Stimulated activated CD8-positive, alpha-beta memory T cell treated with anti-CD3 and anti-CD28 coated beads, Interleukin-15, amount 100 ng/mL, for 4 hours (primary cell): Measurements from ENCODE around the gene BMP4.
"Not testable (repeated sequence)": the region's sequence is repeated elsewhere in the genome, so short reads cannot be mapped to it uniquely, and the experiment has no call there.

Experiments used
- DNase-seq, 2 donors: peaks; one replicate each; pipeline ENCODE4 v3.0.0-alpha.2; 2020; ENCODE audit warnings: low read depth in 2 of 2

Gene BMP4

DNA sequence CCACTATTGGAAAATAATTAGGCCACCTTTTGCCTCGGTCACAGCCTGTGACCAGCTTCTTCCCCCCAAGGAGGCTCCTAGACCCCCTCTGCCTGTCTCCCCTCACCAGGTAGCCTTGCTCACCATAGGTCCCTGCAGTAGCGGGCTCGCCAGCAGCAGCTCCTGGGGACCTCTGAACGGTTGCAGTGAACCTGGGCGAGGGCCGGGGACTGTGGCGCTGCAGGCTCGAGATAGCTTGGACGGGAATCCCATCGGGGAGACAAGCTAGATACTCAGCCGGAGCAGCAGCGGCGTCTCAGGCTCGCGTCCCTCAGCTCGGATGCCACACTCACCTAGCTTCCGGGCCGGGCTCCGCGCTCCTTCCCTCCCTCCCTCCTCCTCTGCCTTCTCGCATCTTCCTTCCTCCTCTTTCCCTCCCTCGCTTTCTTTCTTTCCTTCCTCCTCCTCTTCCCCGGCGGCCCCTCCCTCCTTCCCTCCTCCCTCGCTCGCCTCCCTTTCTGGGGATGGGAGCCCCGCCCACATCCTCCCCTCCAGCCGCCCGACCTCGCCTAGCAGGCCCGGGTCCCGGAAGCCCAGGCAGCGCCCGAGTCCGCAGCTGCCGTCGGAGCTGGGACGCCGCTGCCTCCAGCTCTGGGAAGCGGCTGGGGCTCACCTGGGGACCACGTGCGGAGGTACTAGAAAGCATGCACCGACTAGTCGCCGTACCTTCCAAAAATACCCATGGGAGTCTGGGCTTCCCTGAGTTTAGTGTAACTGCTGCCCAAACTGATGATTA, at the start of gene BMP4:
Gene BMP4 (minus strand): TSS at position 399 of the 775 bp plus-strand sequence. CDS start 4,603 bp downstream, outside the sequence.
- DNase-seq = no peak

DNA sequence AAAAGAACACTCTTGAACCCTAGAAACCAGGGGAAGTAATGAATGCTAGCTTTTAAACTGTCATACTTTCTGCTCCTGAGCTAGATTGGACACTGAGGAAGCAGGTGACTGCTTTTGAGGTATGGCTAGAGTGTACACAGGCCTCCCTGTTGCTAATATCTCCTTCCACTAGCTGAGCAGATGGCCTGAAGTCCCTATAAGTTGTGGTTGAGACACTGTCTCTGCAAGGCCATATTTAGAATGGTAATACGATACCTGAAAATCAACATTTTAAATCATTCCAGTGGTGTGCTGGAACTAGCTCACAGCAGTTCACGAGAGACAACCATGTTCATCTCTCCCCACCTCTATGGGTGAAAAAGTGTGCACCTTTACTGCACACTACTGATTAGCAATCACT, 46.4 kb upstream of the BMP4 start:
- DNase-seq = no peak

DNA sequence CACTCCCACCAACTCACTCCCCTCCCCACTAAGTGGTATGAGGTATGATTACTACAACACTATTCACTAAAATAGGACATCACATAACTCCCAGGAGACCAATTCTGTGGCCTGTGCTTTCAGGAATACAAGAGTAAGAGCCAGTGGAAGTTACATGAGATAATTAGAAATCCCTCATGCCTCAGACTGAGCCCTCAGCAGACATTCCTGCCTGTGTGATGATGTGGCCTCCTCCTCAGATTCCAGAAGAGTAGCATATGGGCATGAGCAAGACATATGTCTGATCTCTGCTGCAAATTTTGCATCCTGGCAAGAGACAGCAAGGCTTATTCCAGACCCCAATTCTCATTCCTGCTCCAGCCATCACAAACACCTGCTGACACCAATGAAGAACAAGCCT, 46.0 kb upstream of the BMP4 start:
- DNase-seq = no peak

- DNase-seq = no peak
Observed at GRCh38 chr14:54001189-54001878, 44.7 kb upstream of the BMP4 start.

DNA sequence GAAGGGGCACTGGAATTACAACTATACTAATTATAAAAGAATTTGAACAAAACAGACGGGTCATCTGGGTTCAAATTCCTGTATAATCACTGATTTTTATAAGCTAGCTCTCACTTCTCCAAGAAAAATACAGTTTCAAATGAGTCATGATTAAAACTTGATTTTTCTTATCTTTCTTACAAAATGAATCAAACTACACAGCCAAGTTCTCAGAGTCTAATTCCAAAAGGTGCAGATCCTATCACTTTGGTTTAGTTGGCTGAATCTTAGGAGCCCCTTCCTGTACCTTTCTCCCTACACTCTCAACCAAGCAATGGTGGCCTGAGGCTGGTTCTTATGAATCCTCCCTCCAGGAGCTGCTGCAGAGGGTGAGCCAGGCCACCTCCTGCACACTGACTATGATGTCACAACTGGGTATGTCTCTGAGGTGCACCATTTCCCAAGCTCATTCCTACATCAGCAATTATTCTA, 43.8 kb upstream of the BMP4 start:
- no peak for DNase-seq

DNA sequence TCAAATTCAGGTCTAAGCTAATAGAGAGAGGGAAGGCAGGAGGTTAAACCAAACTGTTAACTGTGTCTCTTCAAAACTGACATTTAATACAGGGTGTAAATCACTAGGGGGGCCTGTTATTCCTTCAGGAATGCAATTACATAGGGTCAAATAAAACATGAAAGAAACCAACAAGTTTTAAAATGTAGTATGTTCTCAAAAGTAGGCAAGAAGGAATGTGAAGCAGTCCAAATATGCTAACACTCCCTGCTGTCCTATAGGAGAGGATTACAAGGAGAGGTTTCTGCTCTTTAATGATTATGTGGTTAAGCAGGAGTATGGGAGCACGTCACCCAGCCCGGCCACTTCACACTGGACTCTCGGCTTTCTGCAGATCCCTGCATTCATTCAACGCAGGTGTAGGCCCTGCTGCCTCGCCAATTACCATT, 42.5 kb upstream of the BMP4 start:
- DNase-seq = no peak

DNA sequence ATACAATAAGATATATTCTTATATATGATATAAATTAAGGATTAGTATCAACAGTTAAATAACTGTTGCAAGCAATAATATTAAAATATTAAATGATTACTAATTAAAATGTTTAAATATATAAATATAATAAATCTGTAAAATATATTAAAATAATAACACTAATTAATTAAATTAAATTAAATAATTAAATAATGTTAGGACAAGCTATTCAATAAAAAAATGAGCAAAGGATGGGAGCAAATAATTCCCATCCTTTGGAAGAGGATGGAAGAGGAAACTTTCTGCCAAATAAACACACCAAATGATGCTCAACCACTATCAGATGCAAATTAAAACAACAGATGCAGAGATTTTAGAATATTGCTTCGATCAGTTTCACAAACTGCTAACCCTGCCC, 39.4 kb upstream of the BMP4 start:
- DNase-seq = no peak

DNA sequence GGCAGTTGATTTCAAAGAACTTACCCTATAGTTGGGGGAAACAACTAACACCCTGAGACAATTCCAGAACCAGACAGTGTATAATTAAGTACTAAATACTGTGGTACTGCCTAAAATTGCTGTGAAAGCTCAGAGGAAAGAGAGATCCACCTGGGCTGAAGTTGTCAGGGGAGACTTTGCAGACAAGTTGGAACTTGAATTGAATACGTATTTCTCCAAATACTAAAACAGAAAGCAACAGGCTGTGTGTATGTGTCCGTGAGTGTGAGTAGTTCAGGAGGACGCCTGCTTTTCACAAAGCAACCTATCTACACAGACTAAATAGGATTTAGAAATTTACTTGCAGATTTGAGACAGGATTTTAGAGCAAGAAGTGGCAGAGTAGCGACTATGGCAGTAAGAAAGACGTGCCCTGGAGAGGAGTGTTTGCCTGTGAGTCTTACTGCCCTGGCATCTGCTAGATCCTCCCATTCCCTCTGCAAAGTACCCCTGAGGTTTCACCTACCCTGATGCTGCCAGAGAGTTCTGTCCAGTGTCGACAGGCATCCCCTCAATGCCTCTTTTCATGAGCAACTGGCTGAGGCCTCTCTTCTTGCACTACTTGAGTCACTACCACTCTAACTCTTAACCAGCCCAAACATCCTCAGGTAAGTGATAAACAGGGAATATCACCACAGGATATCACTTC, 37.4 kb upstream of the BMP4 start:
- no peak for DNase-seq

GRCh38 chr14:53990978-53991377, 34.4 kb upstream of the BMP4 start:
- no peak for DNase-seq

DNA sequence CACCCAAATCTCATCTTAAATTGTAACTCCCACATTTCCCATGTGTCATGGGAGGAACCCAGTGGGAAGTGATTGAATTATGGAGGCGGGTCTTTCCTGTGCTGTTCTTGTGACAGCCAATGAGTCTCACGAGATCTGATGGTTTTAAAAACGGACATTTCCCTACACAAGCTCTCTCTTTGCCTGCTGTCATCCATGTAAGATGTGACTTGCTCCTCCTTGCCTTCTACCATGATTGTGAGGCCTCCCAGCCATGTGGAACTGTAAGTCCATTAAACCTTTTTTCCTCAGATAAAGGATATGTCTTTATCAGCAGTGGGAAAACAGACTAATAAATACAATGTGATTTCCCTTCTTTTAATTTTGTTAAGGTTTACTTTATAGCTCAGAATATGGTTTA, 30.1 kb upstream of the BMP4 start:
- not testable (repeated sequence) for DNase-seq

- not testable (repeated sequence) for DNase-seq
Observed at GRCh38 chr14:53984958-53985357, 28.3 kb upstream of the BMP4 start.

- no peak for DNase-seq
Observed at GRCh38 chr14:53983112-53983511, 26.5 kb upstream of the BMP4 start.

DNA sequence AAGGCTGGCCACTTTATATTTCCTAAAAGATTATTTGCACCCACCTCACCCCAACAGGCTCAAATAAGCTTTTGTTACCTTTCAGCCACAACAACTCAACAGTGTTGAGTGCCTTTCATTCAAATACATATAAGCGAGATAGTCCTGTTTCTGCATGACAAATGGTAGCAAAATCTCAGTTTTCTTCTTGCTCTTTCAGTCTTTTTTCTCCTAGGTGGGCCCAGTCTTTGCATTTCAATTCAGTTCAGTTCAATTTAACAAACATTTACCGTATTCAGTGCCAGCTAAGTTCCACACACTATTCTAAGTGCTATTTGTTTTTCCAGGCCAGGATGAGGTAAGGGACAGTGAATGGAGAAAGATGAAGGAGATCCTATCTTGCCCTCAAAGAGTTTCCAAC, 25.9 kb upstream of the BMP4 start:
- DNase-seq = no peak

- no peak for DNase-seq
Observed at GRCh38 chr14:53979747-53980642, 23.4 kb upstream of the BMP4 start.

DNA sequence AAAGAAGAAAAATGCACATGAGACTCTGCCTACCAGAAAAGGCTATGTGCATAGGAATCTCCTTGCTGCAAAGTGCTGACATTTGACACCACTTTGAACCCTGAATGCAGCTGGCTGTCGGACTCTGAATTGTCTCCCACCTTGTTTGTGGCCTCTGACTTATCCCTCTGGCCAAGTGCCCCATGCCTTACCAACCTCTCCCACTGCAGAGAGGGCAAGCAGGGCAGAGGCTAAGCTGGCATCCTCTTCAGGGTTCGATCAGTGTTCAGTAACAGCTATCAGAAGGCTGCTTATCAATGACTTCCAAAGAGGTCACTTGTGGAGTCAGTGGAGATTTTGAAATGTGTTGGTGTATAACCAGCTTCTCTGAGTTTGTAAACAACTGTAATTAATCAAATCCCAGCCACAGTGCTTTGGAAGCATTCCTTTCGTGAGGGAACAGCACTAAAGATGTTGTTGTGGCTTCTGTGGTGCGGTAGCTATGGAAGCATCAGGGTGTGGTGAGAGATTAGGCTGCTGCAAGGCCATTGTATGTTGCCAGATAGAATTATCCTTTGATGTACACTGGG, 22.6 kb upstream of the BMP4 start:
- no peak for DNase-seq

DNA sequence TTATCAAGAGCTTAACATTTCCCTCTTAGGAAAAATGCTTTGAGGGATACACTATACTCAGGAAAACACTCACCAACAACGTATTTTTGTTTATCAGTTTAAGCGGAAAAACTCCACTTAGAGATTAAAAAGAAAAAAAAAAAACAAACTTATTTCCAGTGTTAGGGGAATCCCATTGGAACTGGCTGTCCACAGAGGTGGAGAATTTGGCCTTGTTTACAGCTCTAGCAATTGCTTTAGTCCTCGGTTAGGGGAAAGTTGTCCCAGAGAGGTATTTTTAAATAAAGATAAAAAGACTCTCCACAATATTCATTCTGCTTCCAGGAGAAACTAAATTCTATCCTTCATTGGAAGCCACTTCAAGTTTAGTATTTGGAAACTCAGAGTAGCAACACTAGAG, 21.6 kb upstream of the BMP4 start:
- DNase-seq = no peak

DNA sequence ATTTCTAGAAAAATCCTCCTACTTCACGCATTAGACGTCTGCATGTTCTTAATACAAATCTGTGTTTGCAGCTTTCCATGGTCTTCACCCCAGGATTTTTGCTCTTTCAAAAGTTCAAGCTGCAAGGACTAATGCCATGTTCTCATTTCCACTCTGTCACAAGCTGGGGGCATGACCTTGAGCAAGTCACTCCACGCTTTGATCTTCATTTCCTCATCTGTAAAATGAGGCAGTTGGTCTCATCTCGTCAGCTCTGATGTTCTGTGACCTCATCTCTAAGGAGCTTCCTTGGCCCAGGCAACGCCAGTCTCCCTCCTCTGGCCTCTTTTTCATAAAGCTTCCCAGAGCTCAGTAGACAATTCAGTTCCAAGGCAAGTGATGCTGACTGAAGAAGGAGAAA, 18.8 kb upstream of the BMP4 start:
- no peak for DNase-seq

DNA sequence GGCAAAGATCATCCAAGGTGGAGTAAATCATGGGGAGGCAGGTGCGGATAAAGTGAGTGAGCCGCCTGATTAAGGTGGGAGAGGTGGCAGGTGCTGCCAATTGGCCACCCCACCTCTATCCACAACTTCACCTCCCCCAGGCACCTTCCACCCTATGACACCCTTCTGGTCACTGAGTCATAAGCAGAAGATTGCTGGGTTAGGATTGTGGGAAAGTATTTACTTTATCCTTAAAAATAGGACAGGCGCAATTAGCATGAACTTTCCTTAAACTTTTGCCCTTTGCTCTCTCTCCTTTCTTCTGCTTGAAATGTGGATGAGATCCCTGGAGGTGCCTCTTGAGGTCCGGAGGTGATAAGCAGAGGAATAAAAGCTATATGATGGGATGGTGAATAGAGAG, 14.9 kb upstream of the BMP4 start:
- no peak for DNase-seq

DNA sequence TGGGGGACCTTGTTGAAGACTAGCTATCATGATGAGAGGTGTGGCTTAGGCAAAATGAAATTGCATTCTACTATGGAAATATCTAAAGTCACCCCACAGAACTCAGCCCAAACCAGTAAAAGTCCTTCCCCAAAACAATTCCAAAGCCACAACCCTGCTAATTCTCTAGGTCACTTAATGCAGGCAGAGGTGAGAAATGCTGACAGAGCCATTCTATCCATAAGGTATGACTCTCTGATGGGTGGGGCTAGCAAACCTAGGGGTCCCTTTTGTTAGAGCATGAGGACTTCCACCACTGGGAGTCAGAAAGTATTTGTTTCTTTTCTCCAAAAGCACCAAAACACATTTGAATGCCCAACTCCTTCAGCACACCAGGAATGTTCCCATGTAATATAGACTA, 12.7 kb upstream of the BMP4 start:
- no peak for DNase-seq

DNA sequence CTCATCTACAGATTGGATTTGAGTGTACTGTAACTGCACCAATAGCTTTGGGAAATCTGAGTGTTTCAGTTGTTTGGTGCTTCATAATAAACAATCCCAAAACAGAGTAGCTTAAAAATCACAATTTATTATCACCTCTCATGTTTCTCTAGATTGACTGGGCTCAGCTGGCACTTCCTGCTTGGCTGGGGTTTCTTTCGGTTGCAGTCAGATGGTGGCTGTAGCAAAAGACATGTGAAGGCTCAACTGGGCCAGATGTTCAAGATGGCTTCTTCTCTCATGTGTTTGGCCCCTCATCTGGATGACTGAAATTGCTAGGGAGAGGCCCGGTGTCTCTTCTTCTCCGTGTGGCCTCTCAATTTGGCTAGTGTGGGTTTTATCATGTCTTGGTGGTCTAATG, 12.1 kb upstream of the BMP4 start:
- DNase-seq = no peak

DNA sequence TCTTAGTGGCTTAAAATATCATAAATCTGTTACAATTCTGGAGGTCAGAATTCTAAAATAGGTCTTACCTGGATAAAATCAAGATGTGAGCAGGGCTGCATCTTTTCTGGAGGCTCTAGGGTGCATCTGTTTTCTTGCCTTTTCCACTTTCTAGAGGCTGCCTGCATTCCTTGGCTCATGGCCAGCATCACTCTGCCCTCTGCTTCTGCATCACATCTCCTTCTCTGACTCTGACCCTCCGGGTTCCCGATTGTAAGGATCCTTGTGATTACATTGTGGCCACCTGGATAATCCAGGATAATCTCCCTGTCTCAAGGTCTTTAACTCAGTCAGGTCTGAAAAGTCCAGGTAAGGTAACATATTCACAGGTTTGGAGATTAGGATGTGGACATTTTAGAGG, 11.0 kb upstream of the BMP4 start:
- no peak for DNase-seq
